ENCODE measurements around the gene NUFIP2.
"Not testable (repeated sequence)": the region's sequence is repeated elsewhere in the genome, so short reads cannot be mapped to it uniquely, and the experiment has no call there.

The NUFIP2 gene, protein sequence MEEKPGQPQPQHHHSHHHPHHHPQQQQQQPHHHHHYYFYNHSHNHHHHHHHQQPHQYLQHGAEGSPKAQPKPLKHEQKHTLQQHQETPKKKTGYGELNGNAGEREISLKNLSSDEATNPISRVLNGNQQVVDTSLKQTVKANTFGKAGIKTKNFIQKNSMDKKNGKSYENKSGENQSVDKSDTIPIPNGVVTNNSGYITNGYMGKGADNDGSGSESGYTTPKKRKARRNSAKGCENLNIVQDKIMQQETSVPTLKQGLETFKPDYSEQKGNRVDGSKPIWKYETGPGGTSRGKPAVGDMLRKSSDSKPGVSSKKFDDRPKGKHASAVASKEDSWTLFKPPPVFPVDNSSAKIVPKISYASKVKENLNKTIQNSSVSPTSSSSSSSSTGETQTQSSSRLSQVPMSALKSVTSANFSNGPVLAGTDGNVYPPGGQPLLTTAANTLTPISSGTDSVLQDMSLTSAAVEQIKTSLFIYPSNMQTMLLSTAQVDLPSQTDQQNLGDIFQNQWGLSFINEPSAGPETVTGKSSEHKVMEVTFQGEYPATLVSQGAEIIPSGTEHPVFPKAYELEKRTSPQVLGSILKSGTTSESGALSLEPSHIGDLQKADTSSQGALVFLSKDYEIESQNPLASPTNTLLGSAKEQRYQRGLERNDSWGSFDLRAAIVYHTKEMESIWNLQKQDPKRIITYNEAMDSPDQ
- 342 to 476 reads per million in 2 donors for total RNA-seq

DNA sequence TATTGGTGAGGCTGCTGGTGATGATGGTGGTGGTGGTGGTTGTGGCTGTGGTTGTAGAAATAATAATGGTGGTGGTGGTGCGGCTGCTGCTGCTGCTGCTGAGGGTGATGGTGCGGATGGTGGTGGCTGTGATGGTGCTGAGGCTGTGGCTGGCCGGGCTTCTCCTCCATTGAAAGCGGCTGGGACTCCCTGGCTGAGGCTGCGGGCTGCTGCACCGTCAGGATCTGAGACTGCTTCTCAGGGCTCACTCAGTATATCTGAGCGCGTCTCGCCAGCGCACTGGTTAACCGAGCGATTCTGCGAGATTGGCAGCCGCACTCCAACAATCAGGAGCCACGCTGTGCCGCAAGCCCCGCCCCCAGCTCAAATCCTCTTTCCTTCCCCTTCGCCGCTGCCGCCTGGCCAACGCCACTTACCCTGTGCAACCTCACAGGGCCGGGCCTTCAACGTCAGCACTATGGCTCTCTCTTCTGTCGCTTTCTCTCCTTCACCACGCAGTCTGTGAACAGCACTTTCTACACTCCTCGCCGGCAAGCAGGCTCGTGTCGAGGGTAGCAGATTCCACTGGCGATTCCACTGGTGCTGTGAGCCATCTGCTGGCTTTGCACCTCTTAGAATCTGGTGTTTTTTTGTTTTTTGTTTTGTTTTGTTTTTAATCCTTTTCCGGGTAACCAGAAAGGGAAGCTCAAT is at the start of gene NUFIP2:
Gene NUFIP2, minus strand, starts transcription at position 259 of the 690 bp plus-strand sequence. Its CDS starts 89 bp downstream, at position 170.
- peak; percentile 95 to 99 (median 98) for DNase-seq

DNA sequence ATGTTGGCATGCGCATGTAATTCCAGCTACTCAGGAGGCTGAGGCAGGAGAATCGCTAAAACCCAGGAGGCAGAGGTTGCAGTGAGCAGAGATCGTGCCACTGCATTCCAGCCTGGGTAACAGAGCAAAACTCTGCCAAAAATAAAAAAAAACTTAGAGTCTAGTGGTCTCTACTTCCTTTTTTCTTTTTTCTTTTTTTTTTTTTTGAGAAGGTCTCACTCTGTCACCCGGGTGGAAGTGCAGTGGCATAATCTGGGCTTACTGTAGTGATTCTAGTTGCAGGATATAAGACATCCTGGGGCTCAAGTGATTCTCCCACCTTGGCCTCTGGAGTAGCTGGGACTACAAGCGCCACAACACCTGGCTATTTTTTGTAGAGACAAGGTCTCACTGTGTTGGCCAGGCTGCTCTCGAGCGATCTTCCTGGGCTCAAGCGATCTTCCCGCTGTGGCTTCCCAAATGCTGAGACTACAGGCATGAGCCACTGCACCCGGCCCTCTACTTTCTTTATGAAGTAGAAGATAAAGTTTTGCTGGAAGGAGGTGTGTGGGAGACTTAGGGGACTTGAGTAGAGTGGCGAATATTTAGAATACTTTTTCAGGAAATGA is 48.3 kb upstream of the NUFIP2 start:
- DNase-seq = no peak

DNA sequence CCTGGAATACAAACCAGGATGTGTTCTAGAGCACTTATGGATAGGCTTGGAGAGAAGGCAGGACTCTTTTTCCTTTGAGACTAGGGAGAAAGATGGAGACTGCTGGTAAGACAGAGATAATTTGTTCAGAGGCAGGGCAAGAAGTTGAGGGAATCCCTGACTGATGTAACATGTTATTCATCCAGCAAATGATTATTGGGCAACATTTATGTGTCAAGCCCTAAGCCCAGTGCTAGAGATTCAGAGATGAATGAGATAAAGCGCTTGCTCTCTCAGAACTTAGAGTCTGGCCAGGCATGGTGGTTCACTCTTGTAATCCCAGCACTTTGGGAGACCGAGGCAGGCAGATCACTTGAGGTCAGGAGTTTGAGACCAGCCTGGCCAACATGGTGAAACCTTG is 47.8 kb upstream of the NUFIP2 start:
- DNase-seq = no peak

DNA sequence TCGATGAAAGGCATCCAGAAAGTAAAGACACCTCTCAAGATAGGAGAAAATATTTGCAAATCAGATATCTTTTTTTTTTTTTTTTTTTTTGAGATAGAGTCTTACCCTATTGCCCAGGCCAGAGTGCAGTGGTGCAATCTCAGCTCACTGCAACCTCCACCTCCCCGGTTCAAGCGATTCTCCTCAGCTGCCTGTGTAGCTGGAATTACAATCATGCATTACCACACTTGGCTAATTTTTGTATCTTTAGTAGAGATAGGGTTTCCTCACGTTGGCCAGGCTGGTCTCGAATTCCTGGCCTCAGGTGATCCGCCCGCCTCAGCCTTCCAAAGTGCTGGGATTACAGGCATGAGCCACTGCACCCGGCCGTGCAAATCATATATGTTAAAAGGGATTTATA is 45.1 kb upstream of the NUFIP2 start:
- DNase-seq = not testable (repeated sequence)

DNA sequence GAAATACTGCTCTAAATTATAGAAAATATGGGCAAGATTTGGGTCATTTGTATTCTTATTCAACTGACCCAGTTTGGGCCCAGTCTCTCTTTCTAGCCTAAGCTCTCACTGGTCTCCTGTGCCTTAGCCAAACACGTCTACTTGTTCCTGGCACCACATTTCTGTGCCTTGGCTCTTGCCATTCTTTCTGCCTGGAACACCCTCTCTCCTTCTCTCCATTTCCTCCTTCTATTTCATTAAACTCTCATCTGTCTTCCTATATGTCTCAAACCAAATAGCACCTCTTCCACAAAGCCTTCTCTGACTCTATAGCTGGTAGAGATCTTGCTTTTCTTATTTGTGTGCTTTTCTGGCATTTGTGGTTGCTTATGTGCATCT is 37.7 kb upstream of the NUFIP2 start:
- no peak for DNase-seq

DNA sequence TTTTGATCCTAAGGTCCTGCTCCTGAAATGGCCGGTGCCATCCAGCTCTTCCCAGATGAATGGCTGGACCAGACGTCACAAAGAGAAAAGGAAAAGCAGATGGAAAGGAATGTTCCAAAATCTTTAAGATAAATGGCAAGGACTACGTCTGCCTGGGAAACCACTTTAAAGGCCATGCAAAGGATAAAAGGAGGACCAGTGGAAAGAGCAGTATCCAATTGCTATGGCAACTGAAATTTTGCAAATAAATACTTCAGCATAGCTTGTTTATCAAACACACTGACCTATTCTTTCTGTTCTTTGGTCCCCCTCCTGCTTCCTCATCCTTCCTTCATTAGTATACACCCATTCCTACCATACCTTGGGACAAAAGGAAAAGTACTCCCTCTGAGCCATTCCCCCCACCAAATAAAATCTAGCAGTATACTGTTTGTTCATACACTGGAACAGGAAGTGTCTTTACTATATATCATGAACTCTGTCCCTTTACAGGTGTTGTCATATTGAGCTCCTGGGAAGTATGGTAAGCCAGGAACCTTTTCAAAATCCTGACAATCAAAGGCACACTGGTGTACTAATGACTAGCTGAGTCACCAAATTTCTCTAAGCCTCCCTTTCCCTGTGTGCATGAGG is 37.2 kb upstream of the NUFIP2 start:
- DNase-seq = no peak

DNA sequence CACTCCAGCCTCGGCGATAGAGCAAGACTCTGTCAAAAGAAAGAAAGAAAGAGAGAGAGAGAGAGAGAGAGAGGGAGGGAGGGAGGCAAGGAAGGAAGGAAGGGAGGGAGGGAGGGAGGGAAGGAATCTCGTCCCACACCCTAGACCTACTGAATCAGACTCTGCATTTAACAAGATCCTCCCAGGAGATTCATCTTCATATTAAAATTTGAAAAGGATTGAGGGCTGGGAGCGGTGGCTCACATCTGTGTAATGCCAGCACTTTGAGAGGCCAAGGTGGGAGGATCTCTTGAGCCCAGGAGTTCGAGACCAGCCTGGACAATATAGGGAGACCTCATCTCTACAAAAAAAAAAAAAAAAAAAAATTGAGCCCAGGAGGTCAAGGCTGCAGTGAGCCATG is 33.5 kb upstream of the NUFIP2 start:
- no peak for DNase-seq

DNA sequence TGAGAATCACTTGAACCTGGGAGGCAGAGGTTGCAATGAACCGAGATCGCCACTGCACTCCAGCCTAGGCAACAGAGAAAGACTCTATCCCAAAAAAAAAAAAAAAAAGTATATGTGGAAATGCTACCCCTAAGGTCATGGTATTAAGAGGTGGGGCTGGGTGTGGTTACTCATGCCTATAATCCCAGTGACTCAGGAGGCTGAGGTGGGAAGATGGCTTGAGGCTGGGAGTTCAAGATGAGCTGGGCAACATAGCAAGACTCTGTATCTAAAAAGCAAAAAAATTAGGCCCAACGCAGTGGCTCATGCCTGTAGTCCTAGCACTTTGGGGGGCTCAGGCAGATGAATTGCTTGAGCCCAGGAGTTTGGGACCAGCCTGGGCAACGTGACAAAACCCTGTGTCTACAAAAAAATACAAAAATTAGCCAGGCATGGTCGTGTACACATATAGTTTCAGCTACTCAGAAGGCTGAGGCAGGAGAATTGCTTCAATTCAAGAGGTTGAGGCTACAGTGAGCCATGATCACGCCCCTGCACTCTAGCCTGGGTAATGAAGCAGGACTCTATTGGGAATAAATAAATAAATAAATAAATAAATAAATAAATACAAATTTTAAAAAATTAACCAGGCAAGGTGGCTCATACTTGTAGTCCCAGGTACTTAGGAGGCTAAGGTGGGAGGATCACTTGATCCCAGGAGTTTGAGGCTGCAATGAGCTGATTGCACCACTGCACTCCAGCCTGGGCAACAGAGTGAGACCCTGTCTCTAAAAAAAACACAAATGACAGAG is 32.3 kb upstream of the NUFIP2 start:
- no peak for DNase-seq

DNA sequence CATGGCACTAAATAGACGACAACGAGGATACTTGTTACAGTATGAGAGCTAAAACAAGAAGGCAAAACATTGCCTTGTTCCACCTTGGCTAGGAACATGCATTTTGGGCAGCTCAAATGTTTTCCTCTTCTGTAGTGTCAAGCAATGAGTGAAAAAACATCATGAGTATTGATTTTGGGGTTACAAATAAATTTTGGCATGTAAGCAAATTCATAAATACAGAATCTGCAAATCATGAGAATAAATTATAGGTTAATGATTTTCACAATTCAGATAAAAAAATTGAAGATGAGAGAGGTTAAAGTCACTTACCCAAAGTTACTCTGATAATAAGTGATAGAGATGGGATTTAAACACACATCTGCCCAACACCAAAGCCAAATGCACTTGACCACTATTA is 28.4 kb upstream of the NUFIP2 start:
- no peak for DNase-seq

DNA sequence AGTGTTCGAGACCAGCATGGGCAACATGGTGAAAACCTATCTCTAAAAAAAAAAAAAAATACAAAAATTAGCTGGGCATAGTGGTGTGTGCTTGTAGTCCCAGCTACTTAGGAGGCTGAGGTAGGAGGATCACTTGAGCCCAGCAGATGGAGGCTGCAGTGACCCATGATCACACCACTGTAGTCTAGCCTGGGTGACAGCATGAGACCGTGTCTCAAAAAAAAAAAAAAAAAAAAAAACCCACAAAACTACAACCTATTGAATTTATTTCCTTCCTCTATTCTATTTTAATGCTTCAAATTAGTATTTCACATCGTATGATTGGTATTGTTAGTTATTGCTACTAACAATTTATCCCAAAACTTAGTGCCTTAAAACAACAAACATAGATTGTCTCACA is 9.4 kb upstream of the NUFIP2 start:
- DNase-seq = no peak

DNA sequence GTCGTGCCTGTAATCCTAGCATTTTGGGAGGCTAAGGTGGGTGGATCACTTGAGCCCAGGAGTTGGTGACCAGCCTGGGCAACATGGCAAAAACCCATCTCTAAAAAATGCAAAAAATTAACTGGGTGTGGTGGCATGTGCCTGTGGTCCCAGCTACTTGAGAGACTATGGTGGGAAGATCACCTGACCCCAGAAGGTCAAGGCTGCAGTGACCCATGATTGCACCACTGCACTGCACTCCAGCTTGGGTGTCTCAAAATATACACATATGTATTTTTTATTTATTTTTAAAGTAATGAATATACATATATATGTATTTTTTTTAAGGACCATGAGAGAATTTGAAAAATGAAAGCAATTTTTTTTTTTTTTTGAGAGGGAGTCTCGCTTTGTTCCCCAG is 5.1 kb upstream of the NUFIP2 start:
- DNase-seq = no peak

DNA sequence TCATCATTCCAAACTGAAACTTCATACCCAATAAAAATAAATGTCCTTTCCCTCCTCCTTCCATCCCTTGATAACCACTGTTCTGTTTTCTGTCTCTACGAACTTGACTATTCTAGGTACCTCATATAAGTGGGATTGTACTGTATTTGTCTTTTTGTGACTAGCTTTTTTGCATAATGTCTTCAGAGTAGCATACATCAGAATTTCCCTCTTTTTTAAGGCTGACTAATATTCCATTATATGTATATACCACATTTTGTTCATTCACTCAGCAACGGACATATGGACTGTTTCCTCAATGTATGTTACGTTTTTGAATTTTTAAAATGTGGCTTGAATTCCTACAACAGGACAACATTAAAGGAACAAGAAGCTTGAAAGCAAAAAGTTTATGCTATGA is 1.5 kb upstream of the NUFIP2 start:
- DNase-seq = no peak

DNA sequence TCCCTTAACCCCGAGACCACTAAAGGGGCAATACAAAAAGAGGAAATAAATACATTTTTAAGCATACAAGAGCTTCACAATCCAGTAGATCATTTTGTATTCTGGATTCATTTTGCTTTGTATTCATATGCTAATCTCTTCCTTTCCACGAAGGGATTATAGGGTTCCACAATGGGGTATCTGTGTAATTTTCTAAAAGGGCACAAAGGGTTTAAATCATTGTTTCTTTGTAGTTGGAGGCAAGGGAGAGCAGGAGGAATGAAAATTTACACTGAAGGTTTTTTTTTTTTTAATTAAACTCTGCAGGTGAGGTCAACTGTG is 592 bp upstream of the NUFIP2 start:
- peak in 1 of 5 experiments; percentile 8 for DNase-seq

DNA sequence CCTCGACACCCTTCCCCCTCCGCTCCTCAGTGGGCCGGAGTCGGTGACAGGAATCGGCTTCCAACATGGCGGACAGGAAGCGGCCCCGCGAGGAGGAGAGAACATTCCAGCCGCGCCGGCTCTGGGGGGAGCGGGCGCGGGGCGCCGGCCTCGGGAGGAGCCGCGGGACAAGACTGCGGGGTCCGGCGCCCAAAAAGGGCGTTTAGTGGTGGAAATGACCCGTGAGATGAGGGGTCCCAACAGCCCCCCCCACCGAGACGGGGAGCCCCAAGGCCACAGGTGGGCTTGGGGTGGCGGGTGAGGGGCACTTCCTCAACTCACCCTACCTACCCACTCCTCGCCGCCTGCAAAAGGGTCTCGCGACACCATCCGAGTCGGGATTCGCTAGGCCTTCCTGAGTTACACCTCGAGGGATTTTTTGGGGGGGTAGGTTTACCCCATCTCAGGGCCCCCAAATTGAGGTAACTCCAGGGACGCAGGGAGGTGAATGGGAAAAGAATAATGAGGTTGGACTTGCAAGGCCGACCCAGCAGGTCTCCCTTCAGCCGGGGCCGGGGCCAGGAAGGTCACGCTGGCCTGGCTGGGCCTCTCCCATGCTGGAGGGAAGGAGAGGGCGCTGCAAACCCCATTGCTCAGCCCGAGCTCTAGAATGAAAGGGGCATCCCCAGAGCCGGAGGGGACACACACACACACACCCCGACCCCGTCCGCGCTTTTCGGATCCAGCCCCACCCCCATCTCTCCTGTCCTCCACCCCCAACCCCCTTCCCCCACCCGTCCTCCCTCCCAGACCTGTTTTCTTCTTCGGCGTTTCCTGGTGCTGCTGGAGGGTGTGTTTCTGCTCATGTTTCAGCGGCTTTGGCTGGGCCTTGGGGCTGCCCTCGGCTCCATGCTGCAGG is 707 bp downstream of the NUFIP2 start:
- peak; percentile 32 to 63 (median 44) for DNase-seq

DNA sequence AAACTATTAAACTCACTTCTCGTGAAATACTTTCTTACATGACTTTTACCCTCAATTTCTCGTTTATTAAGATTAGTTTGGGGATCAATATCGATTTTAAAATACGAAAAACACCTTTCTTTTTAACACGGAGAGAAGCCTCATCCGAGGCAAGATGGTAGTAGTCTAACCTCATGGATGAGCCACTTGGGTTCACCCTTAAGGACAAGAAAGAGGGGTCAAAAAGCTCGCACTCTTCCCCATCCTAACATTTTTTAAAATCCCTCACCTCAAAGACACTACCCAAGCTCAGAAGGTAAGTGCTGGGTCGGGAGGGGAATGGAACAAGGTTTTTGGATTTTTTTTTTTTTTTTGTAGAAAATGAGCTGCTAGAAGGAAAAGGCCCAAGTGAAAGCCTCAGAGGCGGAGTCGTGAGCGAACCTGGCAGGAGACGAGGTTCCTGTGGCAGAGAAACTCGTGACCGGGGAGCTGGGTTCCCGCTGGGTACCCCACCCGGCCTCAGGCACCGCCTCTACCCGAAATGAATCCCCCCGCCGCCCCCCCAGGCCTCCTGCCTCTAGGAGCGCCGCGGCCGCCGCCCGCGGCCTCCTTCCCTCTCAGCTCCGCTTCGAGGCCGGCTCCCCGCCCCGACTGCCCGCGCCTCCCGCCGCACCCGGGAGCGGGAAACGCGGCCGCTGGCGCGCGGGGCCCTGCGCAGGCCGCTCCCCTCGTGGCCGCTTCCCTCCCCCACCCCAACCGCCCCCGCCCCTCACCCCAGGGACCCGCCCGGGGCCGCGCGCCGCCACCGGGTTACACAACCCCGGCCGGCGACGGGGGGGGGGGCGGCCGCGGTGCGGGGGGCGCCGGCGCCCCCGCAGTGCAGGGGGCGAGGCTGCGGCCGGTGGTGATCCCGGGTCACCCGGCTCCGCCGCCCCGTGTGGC is 1.6 kb downstream of the NUFIP2 start:
- DNase-seq = peak; percentile 17 to 76 (median 56)

DNA sequence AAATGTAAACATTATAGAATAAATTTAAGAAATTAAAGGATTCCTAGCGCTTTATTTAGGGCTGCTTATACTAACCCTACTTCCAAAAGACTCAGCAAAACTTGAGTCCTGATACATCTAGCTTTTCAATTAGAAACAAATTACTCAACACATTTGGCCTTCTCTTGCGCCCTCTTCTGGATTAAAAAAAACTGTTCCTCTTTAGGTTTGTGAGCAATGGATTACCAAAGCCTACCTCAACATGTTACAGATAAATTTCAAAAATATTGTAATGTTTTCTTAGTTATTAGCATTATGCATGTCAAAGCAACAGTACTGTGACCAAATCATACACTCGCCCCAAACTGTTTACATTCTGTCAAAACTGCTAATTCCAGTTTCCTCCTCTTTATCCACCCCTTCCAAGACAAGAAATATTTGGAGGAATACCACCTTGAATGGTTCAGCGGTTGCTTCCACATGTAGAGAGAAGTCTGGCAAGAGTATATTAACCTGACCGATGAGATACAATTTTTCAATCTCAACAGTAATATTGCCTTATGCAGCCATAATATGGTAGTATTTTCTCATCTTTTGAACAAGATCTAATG is 2.7 kb downstream of the NUFIP2 start:
- peak in 2 of 5 experiments; percentile 45 to 72 for DNase-seq

DNA sequence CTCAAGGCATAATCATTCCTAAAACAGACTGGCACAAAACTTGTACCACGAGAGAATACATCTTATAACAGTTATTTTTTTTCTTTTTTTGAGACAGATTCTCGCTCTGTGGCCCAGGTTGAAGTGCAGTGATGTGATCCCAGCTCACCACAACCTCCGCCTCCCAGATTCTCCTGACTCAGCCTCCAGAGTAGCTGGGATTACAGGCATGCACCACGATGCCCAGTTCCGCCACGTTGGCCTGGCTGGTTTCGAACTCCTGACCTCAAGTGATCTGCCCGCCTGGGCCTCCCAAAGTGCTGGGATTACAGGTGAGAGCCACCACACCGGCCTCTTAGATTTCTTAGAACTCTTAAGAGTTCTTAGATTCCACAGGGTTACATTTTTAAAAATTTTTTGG is 4.1 kb downstream of the NUFIP2 start:
- DNase-seq = no peak

DNA sequence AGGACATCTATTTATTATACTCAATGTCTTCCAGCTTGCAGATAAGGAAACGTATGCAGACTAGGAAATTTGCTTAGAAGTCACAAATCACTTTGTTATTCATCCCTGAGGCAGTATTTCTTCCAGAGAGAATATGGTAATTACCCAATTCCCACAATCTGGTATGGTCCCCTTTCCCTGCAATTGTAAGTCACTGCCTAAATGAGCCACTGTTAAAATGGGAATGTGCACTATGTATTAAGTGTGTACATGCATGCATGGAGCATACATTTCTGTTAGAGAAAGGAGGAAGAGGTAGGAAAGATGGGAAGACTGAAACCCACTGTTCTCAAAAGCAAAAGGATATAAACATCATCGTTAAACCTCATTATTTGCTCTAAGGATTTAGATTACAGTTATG is 10.0 kb downstream of the NUFIP2 start:
- DNase-seq = no peak

DNA sequence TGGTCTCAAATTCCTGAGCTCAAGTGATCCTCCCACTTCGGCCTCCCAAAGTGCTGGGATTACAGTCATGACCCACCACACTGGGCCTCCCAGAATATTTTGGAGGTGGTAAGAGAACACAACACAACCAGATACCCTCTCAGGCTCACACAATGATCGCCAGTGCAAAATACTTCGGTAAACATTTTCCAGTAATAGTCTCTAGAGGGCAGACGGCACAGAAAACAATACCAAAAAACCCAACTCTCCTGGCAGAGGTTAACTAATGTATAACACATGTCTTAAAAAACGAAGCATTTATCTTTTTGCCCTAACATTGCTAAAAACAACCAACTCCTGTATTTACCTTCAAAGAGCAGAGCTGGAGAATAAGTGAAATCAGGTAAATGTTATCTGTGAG is 10.5 kb downstream of the NUFIP2 start:
- DNase-seq = no peak
